ENCODE data around the gene INPP4A. TPM values are rescaled to one million over a fixed set of nuclear protein-coding genes. Genes with fewer than 3 reads are reported as not detected.
A peak's percentile ranks its signal among the peaks of the same experiment; 100 is the strongest.

Gene INPP4A
- total RNA-seq, 6 donors from 2014 or later = 23.3 to 93.2 (median 36.5) TPM

DNA sequence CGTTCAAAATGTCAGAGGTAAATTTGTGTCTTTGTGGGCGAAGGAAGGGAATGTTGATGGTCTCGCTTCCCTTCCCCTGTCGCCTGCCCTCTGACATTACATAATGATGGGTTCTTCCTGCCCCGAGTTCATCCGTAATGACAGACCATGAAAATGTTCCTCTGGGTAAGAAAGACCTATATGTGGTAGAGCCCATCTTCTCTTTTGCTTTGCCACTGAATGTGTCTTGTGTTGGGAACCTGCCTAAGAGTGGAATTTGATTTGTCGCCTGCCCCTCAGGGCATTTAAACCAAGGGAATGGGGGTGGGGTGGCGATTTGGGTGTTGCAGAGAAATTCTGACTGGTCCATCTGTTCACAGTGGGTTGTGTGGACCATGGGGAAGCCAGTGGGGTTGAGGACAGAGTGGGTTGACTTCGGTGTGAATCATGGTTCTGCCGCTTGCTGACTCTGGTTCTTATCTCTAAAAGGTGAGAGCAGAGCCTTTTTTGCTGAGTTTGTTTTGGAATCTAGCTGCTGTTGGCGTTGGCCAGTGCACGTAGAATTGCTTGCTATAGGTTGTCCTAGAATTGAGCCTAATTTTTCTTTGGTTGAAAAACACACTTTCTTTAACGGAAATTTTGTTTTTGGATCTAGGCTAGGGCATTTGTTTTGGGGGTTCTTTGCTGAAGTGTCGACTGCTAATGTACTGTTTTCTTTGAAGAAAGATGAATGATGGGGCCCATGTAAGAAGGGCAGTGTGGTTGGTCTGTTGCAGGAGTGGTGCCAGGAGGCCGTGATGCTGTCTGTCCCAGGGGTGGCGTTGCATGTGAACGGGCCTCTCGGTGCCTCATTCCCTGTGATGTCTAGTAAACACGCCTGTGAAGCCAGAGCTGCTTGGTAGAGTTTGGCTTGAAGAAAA, 1.3 kb downstream of the INPP4A start:
- DNase-seq (no peak), ATAC-seq (ENCODE audit: low FRiP score in 2 of 2) (peak; percentile 6 to 16)
- H3K4me1 ChIP-seq = peaks cover 11 to 29% (median 21%) of the 10 kb centered on the region in 4 donors
- 46 to 51% methylated on average over 19 of the region's 19 CpGs for WGBS, 2 donors
- H3K36me3 ChIP-seq = no peaks in the 10 kb centered on the region
- no peaks in the 10 kb centered on the region for H3K9me3 ChIP-seq
- TF ChIP-seq EP300 (IDR thresholded peaks at IDR 0.05) (no peak), POLR2AphosphoS5 (IDR thresholded peaks at IDR 0.05) (no peak), POLR2A (IDR thresholded peaks at IDR 0.05) (no peak)
- TF ChIP-seq, protein P1, sequence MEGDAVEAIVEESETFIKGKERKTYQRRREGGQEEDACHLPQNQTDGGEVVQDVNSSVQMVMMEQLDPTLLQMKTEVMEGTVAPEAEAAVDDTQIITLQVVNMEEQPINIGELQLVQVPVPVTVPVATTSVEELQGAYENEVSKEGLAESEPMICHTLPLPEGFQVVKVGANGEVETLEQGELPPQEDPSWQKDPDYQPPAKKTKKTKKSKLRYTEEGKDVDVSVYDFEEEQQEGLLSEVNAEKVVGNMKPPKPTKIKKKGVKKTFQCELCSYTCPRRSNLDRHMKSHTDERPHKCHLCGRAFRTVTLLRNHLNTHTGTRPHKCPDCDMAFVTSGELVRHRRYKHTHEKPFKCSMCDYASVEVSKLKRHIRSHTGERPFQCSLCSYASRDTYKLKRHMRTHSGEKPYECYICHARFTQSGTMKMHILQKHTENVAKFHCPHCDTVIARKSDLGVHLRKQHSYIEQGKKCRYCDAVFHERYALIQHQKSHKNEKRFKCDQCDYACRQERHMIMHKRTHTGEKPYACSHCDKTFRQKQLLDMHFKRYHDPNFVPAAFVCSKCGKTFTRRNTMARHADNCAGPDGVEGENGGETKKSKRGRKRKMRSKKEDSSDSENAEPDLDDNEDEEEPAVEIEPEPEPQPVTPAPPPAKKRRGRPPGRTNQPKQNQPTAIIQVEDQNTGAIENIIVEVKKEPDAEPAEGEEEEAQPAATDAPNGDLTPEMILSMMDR (IDR thresholded peaks at IDR 0.05) = no peak
- H3K4me3 ChIP-seq = peak overlapping the region; percentile 59 to 93 (median 80)
- no peaks in the 10 kb centered on the region for H3K27me3 ChIP-seq
- peak overlapping the region; percentile 71 to 92 (median 79) for H3K27ac ChIP-seq

DNA sequence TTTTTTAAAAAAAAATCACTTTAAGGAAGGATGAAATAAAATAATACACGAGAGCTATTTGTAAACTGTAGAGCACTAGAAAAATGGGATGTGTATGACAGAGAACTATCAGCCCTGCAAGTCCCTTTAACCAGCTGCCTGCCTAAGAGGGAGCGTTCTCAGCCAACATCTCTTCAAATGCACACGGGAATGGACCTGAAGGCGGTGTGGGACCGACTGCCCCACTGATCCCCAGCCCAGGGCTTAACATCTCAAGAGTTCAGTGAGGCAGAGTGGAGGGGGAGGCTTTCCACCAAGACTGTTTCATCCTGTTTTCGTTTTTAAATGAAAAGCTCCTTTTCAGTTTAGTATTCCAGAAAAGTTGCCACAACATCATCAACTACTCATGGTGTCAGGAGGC, 2.2 kb downstream of the INPP4A start:
- no peaks in the 10 kb centered on the region for H3K9me3 ChIP-seq
- no peak for TF ChIP-seq POLR2AphosphoS5 (IDR thresholded peaks at IDR 0.05)
- no peak for TF ChIP-seq EP300 (IDR thresholded peaks at IDR 0.05)
- TF ChIP-seq, protein P1 (IDR thresholded peaks at IDR 0.05) = no peak
- no peak for TF ChIP-seq POLR2A (IDR thresholded peaks at IDR 0.05)
- no peaks in the 10 kb centered on the region for H3K36me3 ChIP-seq
- no peak overlapping the region for H3K4me3 ChIP-seq
- H3K4me1 ChIP-seq = peaks cover 16 to 35% (median 27%) of the 10 kb centered on the region in 4 donors
- H3K27me3 ChIP-seq = no peaks in the 10 kb centered on the region
- H3K27ac ChIP-seq = peak overlapping the region in 1 of 4 donors; percentile 92
- ATAC-seq (ENCODE audit: low FRiP score in 2 of 2) = no peak
- DNase-seq = no peak
- WGBS, 2 donors = 70 to 76% methylated on average over 6 of the region's 6 CpGs

DNA sequence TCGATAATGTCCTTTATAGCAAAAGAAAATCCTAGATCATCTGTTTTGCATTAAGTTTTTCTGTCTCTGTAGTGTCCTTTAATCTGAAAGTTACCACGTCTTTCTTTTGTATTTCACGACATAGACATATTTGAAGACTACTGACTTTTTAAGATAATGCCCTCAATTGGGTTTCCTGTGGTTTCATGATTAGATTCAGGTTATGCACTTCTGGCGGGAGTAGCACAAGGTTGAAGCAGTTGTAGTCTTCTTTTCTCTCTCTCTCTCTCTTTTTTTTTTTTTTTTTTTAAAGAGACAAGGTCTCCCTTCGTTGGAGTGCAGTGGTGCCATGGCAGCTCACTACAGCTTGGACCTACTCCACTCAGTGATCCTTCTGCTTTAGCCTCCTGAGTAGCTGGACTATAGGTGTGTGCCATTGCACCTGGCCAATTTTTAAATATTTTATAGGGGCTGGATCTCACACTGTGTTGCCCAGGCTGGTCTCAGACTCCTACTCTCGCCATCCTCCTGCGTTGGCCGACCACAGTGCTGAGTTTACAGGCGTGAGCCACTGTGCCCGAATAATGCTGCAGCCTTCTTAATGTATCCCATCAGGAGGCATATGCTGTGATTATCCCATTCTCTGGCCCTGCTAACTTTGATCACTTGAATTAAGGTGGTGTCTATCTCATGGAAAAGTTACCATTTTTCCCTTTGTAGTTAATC, 3.9 kb downstream of the INPP4A start:
- Histone ChIP-seq H3K9me3 (no peaks in the 10 kb centered on the region), H3K27ac (no peak overlapping the region), H3K4me3 (no peak overlapping the region), H3K27me3 (no peaks in the 10 kb centered on the region), H3K36me3 (no peaks in the 10 kb centered on the region), H3K4me1 (peaks cover 20 to 48% (median 35%) of the 10 kb centered on the region in 4 donors)
- TF ChIP-seq, protein P1 (IDR thresholded peaks at IDR 0.05) = no peak
- TF ChIP-seq EP300 (IDR thresholded peaks at IDR 0.05) (no peak), POLR2A (IDR thresholded peaks at IDR 0.05) (no peak), POLR2AphosphoS5 (IDR thresholded peaks at IDR 0.05) (no peak)
- 79 to 83% methylated on average over 10 of the region's 10 CpGs for WGBS, 2 donors
- no peak for ATAC-seq (ENCODE audit: low FRiP score in 2 of 2)
- DNase-seq = no peak

DNA sequence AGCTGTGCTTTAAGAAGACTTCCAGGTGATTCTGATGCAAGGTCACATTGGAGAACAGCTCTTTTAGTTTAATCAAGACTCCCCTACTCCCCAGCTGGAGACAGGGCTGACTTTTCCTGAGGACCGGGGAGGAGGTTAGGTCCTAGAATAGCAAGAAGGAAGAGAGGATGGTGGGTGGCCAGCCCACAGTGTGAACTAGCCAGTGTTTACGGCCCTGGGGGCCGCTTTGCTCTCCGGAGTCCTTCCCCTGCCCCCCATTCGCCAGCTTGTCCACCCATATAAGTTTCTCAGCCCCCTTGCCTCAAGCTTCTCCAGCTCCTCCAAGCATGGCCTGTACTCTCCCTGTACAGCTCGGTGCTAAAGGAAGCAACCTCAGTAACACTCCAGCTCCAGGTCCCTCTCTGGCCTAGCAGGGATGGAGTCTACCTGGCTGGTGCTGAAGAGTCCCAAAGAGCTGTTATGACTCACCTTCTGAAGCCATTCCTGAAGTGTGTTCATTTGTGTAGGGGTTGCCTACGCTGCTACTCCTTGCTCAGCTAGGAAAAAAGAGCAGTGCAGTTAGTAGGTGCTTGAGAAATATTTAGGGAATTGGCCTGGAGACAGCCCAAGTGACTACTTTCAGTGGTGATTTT, 7.9 kb downstream of the INPP4A start:
- Histone ChIP-seq H3K36me3 (peaks cover 0 to 3% (median 0%) of the 10 kb centered on the region in 4 donors), H3K27ac (peak overlapping the region in 1 of 4 donors; percentile 3), H3K9me3 (no peaks in the 10 kb centered on the region), H3K4me3 (no peak overlapping the region), H3K4me1 (peaks cover 26 to 67% (median 41%) of the 10 kb centered on the region in 4 donors), H3K27me3 (no peaks in the 10 kb centered on the region)
- ATAC-seq (ENCODE audit: low FRiP score in 2 of 2) (peak in 1 of 2 donors; percentile 56), DNase-seq (peak in 1 of 2 donors; percentile 70)
- TF ChIP-seq EP300 (IDR thresholded peaks at IDR 0.05) (no peak), POLR2AphosphoS5 (IDR thresholded peaks at IDR 0.05) (no peak), POLR2A (IDR thresholded peaks at IDR 0.05) (no peak)
- TF ChIP-seq, protein P1 (IDR thresholded peaks at IDR 0.05) = no peak
- 77 to 86% methylated on average over 7 of the region's 7 CpGs for WGBS, 2 donors

Measured in upper lobe of left lung (tissue), 6 donors.